Astrocyte of the cerebellum (primary cell): Measurements from ENCODE around the gene MRO.
"Not testable (repeated sequence)": the region's sequence is repeated elsewhere in the genome, so short reads cannot be mapped to it uniquely, and the experiment has no call there.

Experiments
- DNase-seq: peaks from one replicate; pipeline ENCODE4 v3.0.0-alpha.2; 2011; ENCODE audit warnings: low read depth
- H3K4me3 ChIP-seq: 2 replicates; pipeline ENCODE4 v1.5.1; 2011; ENCODE audit warnings: mild to moderate bottlenecking, low read depth, low read length, moderate library complexity
- CTCF ChIP-seq: IDR thresholded peaks from 2 replicates; pipeline ENCODE4 v1.5.1; 2012; ENCODE audit warnings: low read length, low read depth, moderate library complexity, mild to moderate bottlenecking; ENCODE audit errors: missing control alignments
- in situ Hi-C: cut with HindIII; loops from 2 replicates; pipeline ENCODE4 v1.10.0; 2017; ENCODE audit warnings: low sequenced_read_pairs

Gene MRO

DNA sequence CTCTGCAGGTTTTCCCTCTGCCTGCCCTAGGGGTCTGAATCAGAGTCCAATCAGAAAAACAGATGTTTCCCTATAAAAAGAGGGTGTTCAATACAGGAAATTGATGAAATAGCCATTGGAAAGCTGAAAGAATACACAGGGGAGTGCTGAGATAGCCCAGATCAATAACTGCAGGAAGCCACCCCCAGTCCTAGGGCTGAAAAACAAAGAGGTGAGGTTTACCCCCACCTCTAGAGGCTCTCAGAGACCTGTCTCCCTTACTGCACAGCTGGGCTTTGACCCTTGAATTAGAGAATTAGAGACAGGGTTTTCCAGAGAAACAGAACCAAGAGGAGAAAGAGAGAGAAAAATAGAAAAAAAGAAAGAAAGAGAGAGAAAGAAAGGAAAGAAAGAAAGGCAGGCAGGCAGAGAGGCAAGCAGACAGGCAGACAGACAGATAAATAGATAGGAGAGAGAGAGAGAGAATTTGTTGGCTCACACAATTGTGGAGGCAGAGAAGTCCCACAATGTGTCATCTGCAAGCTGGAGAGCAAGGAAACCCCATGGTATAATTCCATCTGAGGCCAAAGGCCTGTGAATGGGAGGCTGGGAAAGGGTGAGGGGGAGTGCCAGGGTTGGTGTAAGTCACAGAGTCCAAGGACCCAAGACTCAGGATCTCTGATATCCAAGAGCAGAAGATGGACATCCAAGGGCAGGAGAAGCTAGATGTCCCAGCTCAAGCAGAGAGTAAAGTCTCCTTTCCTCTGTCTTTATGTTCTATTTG, 40.2 kb upstream of the MRO start:
- no peak overlapping the region for H3K4me3 ChIP-seq
- TF ChIP-seq CTCF = no peak
- DNase-seq = no peak
- in situ Hi-C loops = no loop called here

GRCh38 chr18:50857694-50858093, 37.9 kb upstream of the MRO start:
- H3K4me3 ChIP-seq = no peak overlapping the region
- no peak for TF ChIP-seq CTCF
- in situ Hi-C loops = no loop called here
- DNase-seq = no peak

- H3K4me3 ChIP-seq, in situ Hi-C loops, DNase-seq: not testable (repeated sequence)
Measured at GRCh38 chr18:50857166-50857565, 37.4 kb upstream of the MRO start.

DNA sequence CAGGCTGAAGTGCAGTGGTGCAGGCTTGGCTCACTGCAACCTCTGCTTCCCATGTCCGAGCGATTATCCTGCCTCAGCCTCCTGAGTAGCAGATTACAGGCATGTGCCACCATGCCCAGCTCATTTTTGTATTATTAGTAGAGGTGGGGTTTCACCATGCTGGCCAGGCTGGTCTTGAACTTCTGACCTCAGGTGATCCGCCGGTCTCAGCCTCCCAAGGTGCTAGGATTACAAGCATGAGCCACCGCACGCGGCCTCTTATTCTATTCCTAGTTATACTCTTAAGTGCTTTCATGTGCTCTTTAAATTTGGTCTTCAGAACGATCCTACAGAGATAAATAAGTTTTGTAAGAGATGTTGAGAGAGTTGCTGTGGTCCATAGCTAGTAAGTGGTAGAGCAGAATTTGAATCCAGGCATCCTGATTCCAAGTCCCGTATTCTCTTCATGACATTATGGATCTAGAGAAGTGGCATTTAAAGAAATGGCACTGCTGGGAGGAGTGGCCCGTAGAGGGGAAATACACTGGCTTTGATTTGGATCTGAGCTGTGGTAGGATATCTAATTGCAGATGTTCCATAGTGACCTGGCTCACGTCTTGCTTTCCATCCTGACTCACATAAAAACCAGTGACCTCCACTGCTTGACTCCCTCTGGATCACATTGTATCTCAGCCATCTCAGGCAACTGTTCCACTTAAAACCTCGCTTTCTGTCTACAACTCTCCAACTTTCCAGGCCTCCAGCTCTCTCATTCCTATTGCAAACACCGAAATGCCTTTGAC, 36.4 kb upstream of the MRO start:
- no peak overlapping the region for H3K4me3 ChIP-seq
- in situ Hi-C loops = no loop called here
- DNase-seq = no peak
- TF ChIP-seq CTCF = no peak

DNA sequence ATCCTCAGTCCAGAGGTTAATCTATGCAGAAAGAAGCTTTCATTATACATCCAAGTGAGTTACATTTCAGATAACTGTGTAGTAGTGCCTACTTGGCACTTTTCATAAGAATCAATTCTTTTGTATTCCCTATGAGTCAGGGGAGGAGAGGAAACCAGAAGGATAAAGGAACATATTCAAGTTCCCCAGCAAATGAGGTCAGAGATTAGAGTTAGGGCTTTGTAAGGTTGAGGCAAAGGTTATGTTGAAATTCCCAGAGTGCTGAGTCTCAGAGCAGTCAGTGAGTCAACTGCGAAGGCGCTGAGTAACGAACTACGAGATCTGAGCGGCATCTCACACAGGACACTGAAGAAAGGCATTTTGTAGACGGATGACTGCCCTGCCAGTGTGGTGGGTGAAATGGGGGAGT, 34.1 kb upstream of the MRO start:
- no peak overlapping the region for H3K4me3 ChIP-seq
- no peak for DNase-seq
- in situ Hi-C loops = no loop called here
- TF ChIP-seq CTCF = no peak

GRCh38 chr18:50850307-50851065, 30.7 kb upstream of the MRO start:
- DNase-seq = no peak
- no peak for TF ChIP-seq CTCF
- no peak overlapping the region for H3K4me3 ChIP-seq
- in situ Hi-C loops = no loop called here
